Fibroblast of lung (primary cell): Measurements from ENCODE around the gene ROGDI.

Source experiments
- CTCF ChIP-seq, 2 donors: IDR thresholded peaks in 1 of 2; conservative IDR thresholded peaks in 1 of 2; 1 replicate in 1 of 2; 2 replicates in 1 of 2; pipeline ENCODE4 v1.5.1; 2011 to 2012; ENCODE audit warnings: low read length in 2 of 2, control low read depth in 1 of 2, inconsistent platforms in 1 of 2, low read depth in 1 of 2, mild to moderate bottlenecking in 1 of 2
- EZH2 ChIP-seq: IDR thresholded peaks from 2 replicates; pipeline ENCODE4 v1.5.1; 2012; ENCODE audit warnings: low read length, control low read depth, mild to moderate bottlenecking; ENCODE audit errors: missing control alignments

GRCh38 chr16:4847774-4848587 lies 45.5 kb upstream of the ROGDI start:
- no peak for TF ChIP-seq CTCF (conservative IDR thresholded peaks at IDR 0.05 in 1 of 2, IDR thresholded peaks at IDR 0.05 in 1 of 2; ENCODE audit: low read depth in 1 of 2, low read length in 2 of 2)
- no peak for TF ChIP-seq EZH2
